Effector CD4-positive, alpha-beta T cell (primary cell): ENCODE data around the gene GCFC2.
"Not testable (repeated sequence)": the region's sequence is repeated elsewhere in the genome, so short reads cannot be mapped to it uniquely, and the experiment has no call there.

ENCODE experiments used
- DNase-seq: peaks from one replicate; pipeline ENCODE4 v3.0.0-alpha.2; 2020
- total RNA-seq: gene quantifications from one replicate; lab custom pipeline; 2026; lab: John Stamatoyannopoulos, UW

The GCFC2 gene
- total RNA-seq, result 36.0 reads per million, percentile 61 among the genes with 10 or more reads in this experiment

DNA sequence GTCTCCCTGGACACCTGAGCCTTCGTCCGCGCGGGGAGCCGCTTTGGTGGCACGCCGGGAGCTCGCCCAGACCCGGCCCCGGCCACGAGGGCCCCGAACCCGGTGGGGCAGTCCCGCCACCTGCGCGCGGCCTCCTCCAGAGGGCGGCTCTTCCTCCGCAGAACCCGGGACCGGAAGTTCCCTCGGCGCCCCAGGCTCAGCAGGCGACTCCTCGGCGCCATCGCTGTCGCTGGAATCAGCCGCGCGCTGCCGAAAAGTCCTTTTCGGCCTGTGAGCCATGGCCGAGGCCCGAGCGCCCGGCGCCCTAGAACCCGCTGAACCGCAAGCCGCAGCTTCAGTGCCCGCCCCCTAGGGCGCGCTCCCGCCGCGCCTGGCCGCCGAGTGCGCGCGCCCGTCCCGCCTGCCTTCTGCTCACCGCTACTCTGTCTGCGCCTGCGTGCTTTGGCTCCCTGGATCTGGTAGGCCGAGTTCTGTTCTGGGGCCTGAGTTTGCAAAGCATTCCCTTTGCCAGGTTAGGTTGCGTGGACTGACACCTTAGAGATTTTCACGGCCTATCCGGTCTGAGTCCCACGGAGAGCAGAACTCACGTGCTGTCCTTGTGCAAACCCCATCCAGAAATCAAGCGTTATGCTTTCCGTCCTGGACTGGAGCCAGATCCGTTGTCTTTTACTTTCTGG lies at the start of gene GCFC2:
Gene GCFC2 (minus strand): TSS at position 339 of the 677 bp plus-strand sequence. CDS start 60 bp downstream, at position 279.
- peak; percentile 65 for DNase-seq

DNA sequence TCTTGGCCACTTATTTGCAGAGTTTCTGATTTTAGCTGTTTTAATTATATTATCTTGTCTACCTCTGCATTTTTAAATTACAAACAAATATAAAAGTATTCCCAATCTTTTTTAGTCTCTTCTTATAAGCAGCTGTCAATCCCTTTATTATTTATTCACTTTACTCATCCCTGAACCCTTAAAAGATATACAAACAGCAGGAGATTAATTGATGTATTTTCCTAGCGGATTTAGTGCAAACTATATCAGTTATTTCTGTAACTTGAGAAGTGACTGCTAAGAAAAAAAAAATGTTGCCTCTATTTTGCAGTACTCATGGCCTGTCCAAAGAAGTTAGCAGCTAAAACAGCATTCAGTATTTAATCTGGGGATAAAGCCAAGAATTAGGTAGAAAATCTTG lies 42.1 kb upstream of the GCFC2 start:
- DNase-seq, result no peak

GRCh38 chr2:75751824-75752468 lies 41.2 kb upstream of the GCFC2 start:
- DNase-seq, result no peak

- DNase-seq, result no peak
These were observed 40.6 kb upstream of the GCFC2 start for GRCh38 chr2:75751360-75751759.

- no peak for DNase-seq
These were observed 27.2 kb upstream of the GCFC2 start for GRCh38 chr2:75737961-75738360.

GRCh38 chr2:75736276-75736675 lies 25.6 kb upstream of the GCFC2 start:
- no peak for DNase-seq

DNA sequence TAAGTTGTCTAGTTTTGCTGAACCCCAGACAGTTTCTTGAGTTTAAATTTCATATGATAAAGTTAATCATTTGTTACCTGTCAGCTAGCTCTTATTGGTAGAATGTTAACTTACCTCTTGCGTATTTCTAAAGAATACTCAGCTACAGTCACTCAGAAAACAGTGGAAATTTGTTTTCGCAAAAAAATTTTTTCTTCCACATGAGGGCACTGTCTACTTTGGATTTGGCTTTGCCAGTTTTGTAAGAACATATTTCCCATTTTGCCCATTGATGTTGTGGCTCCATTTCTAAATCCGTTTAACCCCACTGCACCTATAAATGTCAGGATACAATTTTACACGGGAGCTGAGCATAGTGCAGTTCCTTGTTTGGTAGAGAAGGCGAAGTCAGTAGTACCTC lies 19.1 kb upstream of the GCFC2 start:
- no peak for DNase-seq

DNA sequence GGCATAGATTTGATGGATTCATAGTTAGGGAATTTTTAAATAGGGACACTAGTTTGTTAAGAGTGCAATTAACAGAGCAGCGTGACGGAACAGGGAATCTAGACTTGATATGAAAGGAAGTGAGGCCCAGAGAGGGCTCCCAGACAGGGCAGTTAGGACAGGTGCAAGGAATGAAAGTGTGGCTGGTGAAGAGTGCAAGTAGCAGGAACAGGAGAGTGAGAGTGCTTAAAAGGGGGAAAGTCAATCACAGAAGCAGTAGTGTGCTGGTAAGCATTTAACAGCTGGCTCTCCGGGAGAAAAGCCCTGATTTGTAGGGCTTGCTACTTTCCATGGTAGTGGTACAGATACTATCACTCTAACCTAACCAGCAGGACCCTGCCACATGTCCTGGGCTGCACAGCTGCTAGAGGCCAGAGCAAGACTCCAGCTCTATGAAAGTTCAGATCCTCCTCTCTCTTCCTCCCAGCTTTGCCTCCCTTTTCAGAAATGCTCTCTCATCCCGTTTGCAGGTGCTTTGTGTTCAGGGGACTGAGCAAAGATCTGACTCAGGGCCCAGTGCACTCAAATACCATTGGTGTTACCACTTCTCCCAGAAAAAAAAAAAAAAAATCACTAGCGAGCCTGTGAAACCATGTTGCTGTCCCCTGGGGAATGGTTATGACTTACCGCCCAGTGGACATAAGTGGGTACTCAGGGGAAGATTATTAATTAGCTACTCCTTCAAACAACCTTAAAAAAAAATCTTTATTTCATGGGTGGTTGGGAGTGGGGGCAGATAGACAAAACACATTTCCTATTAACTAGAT lies 18.1 kb upstream of the GCFC2 start:
- no peak for DNase-seq

- DNase-seq, result no peak
These were observed 12.0 kb upstream of the GCFC2 start for GRCh38 chr2:75722687-75723086.

DNA sequence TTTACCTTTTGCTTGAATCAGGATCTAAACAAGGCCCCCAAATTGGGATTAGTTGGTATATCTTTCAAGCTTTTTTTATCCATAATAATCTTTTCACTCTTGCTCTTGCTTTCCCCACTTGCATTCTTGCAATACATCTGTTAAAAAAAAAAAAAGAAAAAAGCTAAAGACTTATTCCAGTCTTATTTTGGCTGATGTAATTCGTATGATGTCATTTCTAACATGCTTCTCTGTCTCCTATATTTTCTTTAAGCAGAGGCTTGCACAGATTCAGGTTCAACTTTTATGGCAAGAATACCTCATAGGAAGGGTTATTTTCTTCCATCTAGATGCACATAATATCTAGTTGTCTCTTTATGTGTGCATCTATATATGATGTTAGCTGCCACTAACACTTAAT lies 9.8 kb upstream of the GCFC2 start:
- DNase-seq, result no peak

GRCh38 chr2:75719616-75720015 lies 8.9 kb upstream of the GCFC2 start:
- no peak for DNase-seq

DNA sequence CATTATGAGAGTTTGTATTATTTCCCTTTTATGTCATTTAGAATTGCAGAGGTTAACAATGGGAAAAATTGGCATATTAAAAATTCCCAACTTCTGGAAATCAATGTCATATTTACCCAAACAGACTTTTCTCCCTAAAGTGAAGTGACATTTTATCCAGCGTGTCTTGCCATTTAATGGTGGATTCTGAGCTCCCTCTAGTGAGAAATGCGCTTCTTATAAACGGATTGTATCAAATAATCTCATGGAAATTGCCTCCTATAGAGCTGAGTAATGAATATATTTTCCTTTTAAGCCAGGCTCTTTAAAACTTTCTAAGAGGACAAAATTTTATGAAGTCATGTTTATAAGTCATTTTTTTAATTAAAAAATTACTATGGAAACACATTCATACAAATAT lies 5.7 kb upstream of the GCFC2 start:
- DNase-seq, result no peak

DNA sequence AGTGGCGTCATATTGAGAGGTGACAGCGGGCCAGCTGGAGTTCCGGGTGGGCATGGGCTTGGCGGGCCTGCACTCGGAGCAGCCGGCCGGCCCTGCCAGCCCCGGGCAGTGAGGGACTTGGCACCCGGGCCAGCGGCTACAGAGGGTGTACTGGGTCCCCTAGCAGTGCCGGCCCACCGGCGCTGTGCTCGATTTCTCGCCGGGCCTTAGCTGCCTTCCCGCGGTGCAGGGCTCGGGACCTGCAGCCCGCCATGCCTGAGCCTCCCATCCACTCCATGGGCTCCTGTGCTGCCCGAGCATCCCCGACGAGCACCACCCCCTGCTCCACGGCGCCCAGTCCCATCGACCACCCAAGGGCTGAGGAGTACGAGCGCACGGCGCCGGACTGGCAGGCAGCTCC lies 875 bp upstream of the GCFC2 start:
- DNase-seq, result not testable (repeated sequence)

DNA sequence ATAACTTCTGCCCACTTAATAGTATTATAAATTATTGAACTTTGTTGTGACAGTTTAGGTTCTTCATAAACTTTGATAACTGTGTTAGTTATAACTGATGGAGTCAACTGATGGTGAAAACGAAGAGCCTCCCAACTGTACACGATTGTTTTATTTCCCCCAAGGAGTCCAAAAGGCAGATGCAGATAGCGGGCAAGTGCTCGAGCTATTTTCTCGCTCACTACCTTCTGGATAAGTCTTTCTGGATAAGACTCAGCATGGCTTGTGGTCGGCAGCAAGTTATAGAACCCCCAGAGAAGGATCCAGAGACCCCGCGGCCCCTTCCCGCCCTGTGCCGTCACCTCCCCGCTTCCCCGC lies 517 bp downstream of the GCFC2 start:
- DNase-seq, result no peak

DNA sequence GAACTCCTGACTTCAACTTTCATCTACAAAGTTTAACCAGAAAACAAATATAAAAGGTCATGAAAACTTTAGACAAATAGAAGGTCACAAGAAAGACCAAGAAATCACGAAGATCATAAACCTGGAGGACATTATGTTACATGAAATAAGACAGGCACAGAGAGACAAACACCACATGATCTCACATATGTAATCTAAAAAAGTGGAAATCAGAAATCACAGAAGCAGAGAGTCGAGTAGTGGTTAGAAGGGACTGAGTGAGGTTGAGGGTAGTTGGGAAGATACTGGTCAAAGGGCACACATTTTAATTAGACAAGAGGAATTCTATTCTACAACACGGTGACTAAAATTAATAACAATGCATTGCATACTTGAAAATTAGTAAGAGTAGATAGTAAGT lies 1.4 kb downstream of the GCFC2 start:
- DNase-seq, result no peak

GRCh38 chr2:75707901-75708300 lies 2.8 kb downstream of the GCFC2 start:
- DNase-seq, result no peak

DNA sequence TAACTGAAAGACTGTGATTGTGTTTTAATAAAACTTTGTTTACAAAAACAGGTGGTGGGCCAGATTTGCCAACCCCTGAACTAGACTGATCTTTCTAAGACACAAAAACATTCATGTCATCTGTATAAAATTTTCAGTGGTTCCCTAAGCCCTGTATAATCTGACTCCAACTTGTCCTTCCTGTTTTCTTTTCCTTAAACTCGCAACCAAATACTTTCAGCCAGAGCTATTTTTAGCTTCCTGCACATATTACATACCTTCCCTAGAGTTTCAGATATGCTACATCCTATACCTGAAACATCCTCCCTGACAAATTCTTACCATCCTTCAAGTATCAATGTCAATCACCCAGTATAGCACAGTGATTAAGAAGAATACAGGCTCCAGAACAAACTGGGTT lies 4.8 kb downstream of the GCFC2 start:
- no peak for DNase-seq

GRCh38 chr2:75703589-75704287 lies 7.0 kb downstream of the GCFC2 start:
- no peak for DNase-seq

- no peak for DNase-seq
These were observed 8.1 kb downstream of the GCFC2 start for GRCh38 chr2:75702593-75702992.

DNA sequence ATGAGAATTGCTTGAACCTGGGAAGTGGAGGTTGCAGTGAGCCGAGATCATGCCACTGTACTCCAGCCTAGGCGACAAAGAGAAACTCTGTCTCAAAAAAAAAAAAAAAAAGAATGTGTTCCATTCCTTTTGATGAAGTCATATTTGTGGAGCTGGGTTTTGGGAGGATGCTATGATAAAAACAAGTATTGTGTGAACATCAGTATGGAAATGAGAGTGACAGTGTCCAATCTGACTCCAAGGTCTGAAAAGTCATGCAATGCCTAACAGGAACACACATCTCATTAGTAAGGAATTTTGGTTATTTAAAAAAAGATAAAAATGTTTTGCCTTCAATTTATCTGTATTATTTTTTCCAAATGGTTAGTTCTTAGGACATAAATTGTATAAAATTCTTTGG lies 11.8 kb downstream of the GCFC2 start:
- DNase-seq, result no peak

DNA sequence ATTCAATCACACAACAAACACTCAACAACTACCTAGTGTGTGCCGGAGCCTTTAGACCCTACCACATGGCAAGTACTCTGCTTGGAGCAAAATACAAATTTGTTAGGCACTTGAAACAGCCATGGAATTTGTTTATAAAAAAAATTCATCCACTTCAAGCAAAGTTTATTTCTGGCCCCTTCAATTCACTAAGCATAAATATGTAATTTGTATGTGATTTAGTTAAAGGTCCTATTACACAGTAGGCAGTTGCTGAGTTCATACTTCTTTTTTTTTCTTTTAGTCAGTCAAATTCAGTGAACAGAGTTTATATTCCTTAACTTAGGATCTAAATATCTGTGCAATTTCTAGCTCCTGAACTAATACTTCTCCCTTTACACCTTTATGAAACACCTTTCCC lies 22.5 kb downstream of the GCFC2 start:
- no peak for DNase-seq

DNA sequence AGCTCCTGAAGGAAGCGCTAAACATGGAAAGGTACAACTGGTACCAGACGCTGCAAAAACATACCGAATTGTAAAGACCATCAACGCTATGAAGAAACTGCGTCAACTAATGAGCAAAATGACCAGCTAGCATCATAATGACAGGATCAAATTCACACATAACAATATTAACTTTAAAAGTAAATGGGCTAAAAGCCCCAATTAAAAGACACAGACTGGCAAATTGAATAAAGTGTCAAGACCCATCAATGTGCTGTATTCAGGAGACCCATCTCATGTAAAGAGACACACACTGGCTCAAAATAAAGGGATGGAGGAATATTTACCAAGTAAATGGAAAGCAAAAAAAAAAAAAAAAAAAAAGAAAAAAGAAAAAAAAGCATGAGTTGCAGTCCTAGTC lies 27.3 kb downstream of the GCFC2 start:
- not testable (repeated sequence) for DNase-seq

GRCh38 chr2:75680402-75680801 lies 30.3 kb downstream of the GCFC2 start:
- no peak for DNase-seq
